Measurements from ENCODE around the gene EIF5B. TPM values are rescaled to one million over a fixed set of nuclear protein-coding genes. Genes with fewer than 3 reads are reported as not detected.
A peak's percentile ranks its signal among the peaks of the same experiment; 100 is the strongest.

EIF5B gene
- total and polyA plus RNA-seq, 2 of the 4 experiments (the other 2 are of a cell fraction), result 19.7 to 21.8 TPM

DNA sequence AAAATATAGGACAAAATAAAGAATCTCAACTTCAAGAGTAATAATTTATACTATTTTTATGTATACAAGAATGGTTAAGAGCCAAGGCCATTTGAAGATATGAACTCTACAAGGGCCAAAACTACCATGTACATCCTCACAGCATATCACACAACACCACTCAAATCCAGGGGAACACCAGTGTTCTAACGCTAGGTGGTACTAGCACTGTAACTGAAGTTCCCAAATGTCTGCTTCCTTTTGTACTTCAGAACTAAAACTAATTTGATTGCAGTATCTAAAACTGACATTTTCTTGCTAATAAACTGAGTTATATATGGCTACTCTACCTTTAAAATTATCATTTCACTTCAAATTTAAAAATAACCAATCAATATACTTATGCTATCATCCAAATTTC lies 105.6 kb downstream of the EIF5B start:
- Histone ChIP-seq H3K18ac (ENCODE audit: low read depth, low read length) (no peak overlapping the region), H3K9me3 (ENCODE audit: control insufficient read depth, insufficient read depth, low read length) (no peaks in the 10 kb centered on the region), H3K4me1 (ENCODE audit: control insufficient read depth, insufficient read depth, low read length) (peaks cover 9% of the 10 kb centered on the region), H3K4me2 (ENCODE audit: low read depth, low read length) (no peak overlapping the region), H3K79me1 (ENCODE audit: low read depth in 1 of 2, low read length in 2 of 2) (peaks cover 22 to 28% of the 10 kb centered on the region in 2 experiments), H3K14ac (replicated peaks; ENCODE audit: low read depth, low read length) (no peak overlapping the region), H3K27me3 (ENCODE audit: control insufficient read depth, insufficient read depth, low read length) (no peaks in the 10 kb centered on the region), H3K23ac (ENCODE audit: low read depth, low read length) (no peak overlapping the region), H3K4me3 (ENCODE audit: insufficient read depth, low read depth, low read length) (no peak overlapping the region), H2AK9ac (replicated peaks; ENCODE audit: low read depth, low read length, poor library complexity) (no peak overlapping the region), H2AFZ (replicated peaks; ENCODE audit: low read length, poor library complexity) (no peak overlapping the region), H2AK5ac (ENCODE audit: low read depth, low read length) (no peak overlapping the region), H3K9me1 (ENCODE audit: insufficient read depth, low read length) (no peaks in the 10 kb centered on the region), H4K20me1 (ENCODE audit: insufficient read depth, low read length) (peaks cover 6% of the 10 kb centered on the region), H4K8ac (ENCODE audit: low read depth in 2 of 2, low read length in 2 of 2) (no peak overlapping the region), H2BK120ac (ENCODE audit: low read depth, low read length) (no peak overlapping the region), H2BK5ac (ENCODE audit: low read depth, low read length, poor library complexity, severe bottlenecking) (no peak overlapping the region), H3K9ac (ENCODE audit: low read depth, low read length) (no peak overlapping the region), H2BK20ac (ENCODE audit: low read depth, low read length) (no peak overlapping the region), H4K5ac (ENCODE audit: low read depth, low read length) (no peak overlapping the region), H3K27ac (ENCODE audit: insufficient read depth, low read length) (no peak overlapping the region), H3K56ac (ENCODE audit: extremely low read depth, insufficient read depth, low read length) (no peak overlapping the region), H2BK15ac (ENCODE audit: low read depth, low read length) (no peak overlapping the region), H4K91ac (ENCODE audit: insufficient read depth, low read depth, low read length) (no peak overlapping the region), H3K36me3 (ENCODE audit: control insufficient read depth, insufficient read depth, low read length) (peaks cover 15% of the 10 kb centered on the region), H3K4ac (ENCODE audit: low read depth, low read length) (no peak overlapping the region)
- in situ Hi-C loops (cut with MboI; ENCODE audit: low sequenced_read_pairs) (no loop called here), intact Hi-C loops (cut with micrococcal nuclease) (no loop called here), dilution Hi-C loops (cut with HindIII; ENCODE audit: low sequenced_read_pairs, unreplicated experiment) (no loop called here)
- BruUV-seq (replicated peaks), result no TSS peak
- ChIA-PET POLR2A (ENCODE audit: unreplicated experiment) (no interaction called here), CTCF (interaction anchor here (0.9 kb wide), 1 partner anchor 10 kb away, joined by 3 read pairs; no protein-coding TSS in a partner anchor)
- ATAC-seq (ENCODE audit: low read depth) (no peak), DNase-seq (peak; percentile 28)
- WGBS, 2 experiments (ENCODE audit: extremely low coverage in 2 of 2, insufficient read length in 1 of 2), result no CpG with 5 or more reads among the region's 1 CpG
- TF ChIP-seq POLR2A (IDR thresholded peaks at IDR 0.05; ENCODE audit: low read depth, low read length), result no peak
- TF ChIP-seq, protein P1, sequence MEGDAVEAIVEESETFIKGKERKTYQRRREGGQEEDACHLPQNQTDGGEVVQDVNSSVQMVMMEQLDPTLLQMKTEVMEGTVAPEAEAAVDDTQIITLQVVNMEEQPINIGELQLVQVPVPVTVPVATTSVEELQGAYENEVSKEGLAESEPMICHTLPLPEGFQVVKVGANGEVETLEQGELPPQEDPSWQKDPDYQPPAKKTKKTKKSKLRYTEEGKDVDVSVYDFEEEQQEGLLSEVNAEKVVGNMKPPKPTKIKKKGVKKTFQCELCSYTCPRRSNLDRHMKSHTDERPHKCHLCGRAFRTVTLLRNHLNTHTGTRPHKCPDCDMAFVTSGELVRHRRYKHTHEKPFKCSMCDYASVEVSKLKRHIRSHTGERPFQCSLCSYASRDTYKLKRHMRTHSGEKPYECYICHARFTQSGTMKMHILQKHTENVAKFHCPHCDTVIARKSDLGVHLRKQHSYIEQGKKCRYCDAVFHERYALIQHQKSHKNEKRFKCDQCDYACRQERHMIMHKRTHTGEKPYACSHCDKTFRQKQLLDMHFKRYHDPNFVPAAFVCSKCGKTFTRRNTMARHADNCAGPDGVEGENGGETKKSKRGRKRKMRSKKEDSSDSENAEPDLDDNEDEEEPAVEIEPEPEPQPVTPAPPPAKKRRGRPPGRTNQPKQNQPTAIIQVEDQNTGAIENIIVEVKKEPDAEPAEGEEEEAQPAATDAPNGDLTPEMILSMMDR (conservative IDR thresholded peaks at IDR 0.05; ENCODE audit: low read depth, low read length), result 0 out of 2 replicates have a peak, but pooled peaks have one; percentile 19
